IMR-90 (cell line): ENCODE results near the gene SLC9A6. TPM values are rescaled to one million over a fixed set of nuclear protein-coding genes. Genes with fewer than 3 reads are reported as not detected.

ENCODE experiments used
- ATAC-seq: fragments of 200-7000 bp; cut with Tn5 transposase; 2 replicates; pipeline ENCODE4 v1.9.1; 2020; ENCODE audit warnings: low read depth, mild to moderate bottlenecking, moderate library complexity
- BruUV-seq: library from RNA; stranded (reverse); fragments of 400-500 nt; replicated peaks from 2 replicates; lab custom pipeline; 2021; lab: Mats Ljungman, UMichigan
- CTCF ChIA-PET: fragments of 300-600 bp; formaldehyde crosslinking; extraction: SDS; loops from one replicate; lab custom pipeline; 2021; ENCODE audit warnings: antibody characterized with exemption; lab: Yijun Ruan, JAX
- POLR2A ChIA-PET: fragments of 300-600 bp; sonication (Branson Sonifier 250); formaldehyde crosslinking; loops from one replicate; lab custom pipeline; 2022; ENCODE audit warnings: antibody characterized with exemption; ENCODE audit not compliant: unreplicated experiment; lab: Charles Lee
- DNase-seq: peaks from one replicate; pipeline ENCODE4 v3.0.0; 2013
- H2AFZ ChIP-seq: replicated peaks from 2 replicates; pipeline ENCODE3; 2013; ENCODE audit warnings: low read length, mild to moderate bottlenecking; ENCODE audit not compliant: poor library complexity
- H2AK5ac ChIP-seq: 2 replicates; pipeline ENCODE4 v1.6.1; 2013; ENCODE audit warnings: low read depth, low read length, inconsistent platforms
- H2AK9ac ChIP-seq: replicated peaks from 2 replicates; pipeline ENCODE3; 2013; ENCODE audit warnings: mild to moderate bottlenecking, low read depth, low read length, moderate library complexity; ENCODE audit not compliant: poor library complexity
- H2BK120ac ChIP-seq: 2 replicates; pipeline ENCODE4 v1.6.1; 2013; ENCODE audit warnings: low read depth, low read length, inconsistent platforms
- H2BK15ac ChIP-seq: 3 replicates; pipeline ENCODE4 v1.6.1; 2013; ENCODE audit warnings: low read depth, low read length, inconsistent platforms
- H2BK20ac ChIP-seq: 2 replicates; pipeline ENCODE4 v1.6.1; 2013; ENCODE audit warnings: low read depth, mild to moderate bottlenecking, inconsistent platforms, low read length, moderate library complexity
- H2BK5ac ChIP-seq: 2 replicates; pipeline ENCODE4 v1.6.1; 2013; ENCODE audit warnings: mild to moderate bottlenecking, low read depth, low read length, inconsistent platforms; ENCODE audit not compliant: poor library complexity, severe bottlenecking
- H3K14ac ChIP-seq: replicated peaks from 2 replicates; pipeline ENCODE4 v1.6.1; 2013; ENCODE audit warnings: low read depth, low read length, inconsistent platforms
- H3K18ac ChIP-seq: 2 replicates; pipeline ENCODE4 v1.6.1; 2013; ENCODE audit warnings: low read depth, low read length, control low read depth
- H3K23ac ChIP-seq: 2 replicates; pipeline ENCODE4 v1.6.1; 2013; ENCODE audit warnings: low read depth, low read length, inconsistent platforms
- H3K27ac ChIP-seq: 2 replicates; pipeline ENCODE4 v1.5.1; 2013; ENCODE audit warnings: mild to moderate bottlenecking, control low read depth, low read length; ENCODE audit not compliant: insufficient read depth
- H3K27me3 ChIP-seq: 2 replicates; pipeline ENCODE4 v1.6.1; 2013; ENCODE audit warnings: low read length; ENCODE audit not compliant: control insufficient read depth, insufficient read depth
- H3K36me3 ChIP-seq: 2 replicates; pipeline ENCODE4 v1.6.1; 2013; ENCODE audit warnings: low read length, mixed read lengths; ENCODE audit not compliant: control insufficient read depth, insufficient read depth
- H3K4ac ChIP-seq: 2 replicates; pipeline ENCODE4 v1.6.1; 2013; ENCODE audit warnings: low read depth, low read length, inconsistent platforms
- H3K4me1 ChIP-seq: 2 replicates; pipeline ENCODE4 v1.6.1; 2013; ENCODE audit warnings: low read length, mixed read lengths; ENCODE audit not compliant: control insufficient read depth, insufficient read depth
- H3K4me2 ChIP-seq: 2 replicates; pipeline ENCODE4 v1.6.1; 2013; ENCODE audit warnings: low read depth, mild to moderate bottlenecking, control low read depth, low read length, moderate library complexity
- H3K4me3 ChIP-seq: 2 replicates; pipeline ENCODE4 v1.5.1; 2013; ENCODE audit warnings: low read depth, mild to moderate bottlenecking, control low read depth, low read length, moderate library complexity; ENCODE audit not compliant: insufficient read depth
- H3K56ac ChIP-seq: 2 replicates; pipeline ENCODE4 v1.6.1; 2013; ENCODE audit warnings: low read length, inconsistent platforms; ENCODE audit not compliant: insufficient read depth; ENCODE audit errors: extremely low read depth
- H3K79me1 ChIP-seq, 2 experiments: 2 replicates each; pipeline ENCODE4 v1.6.1; 2013; ENCODE audit warnings: low read length in 2 of 2, inconsistent platforms in 1 of 2, low read depth in 1 of 2
- H3K9ac ChIP-seq: 2 replicates; pipeline ENCODE4 v1.6.1; 2013; ENCODE audit warnings: low read depth, low read length, control low read depth
- H3K9me1 ChIP-seq: 2 replicates; pipeline ENCODE4 v1.6.1; 2013; ENCODE audit warnings: low read length, inconsistent platforms; ENCODE audit not compliant: insufficient read depth
- H3K9me3 ChIP-seq: 2 replicates; pipeline ENCODE4 v1.6.1; 2013; ENCODE audit warnings: low read length; ENCODE audit not compliant: control insufficient read depth, insufficient read depth
- H4K20me1 ChIP-seq: 2 replicates; pipeline ENCODE4 v1.6.1; 2013; ENCODE audit warnings: low read length, inconsistent platforms; ENCODE audit not compliant: insufficient read depth
- H4K5ac ChIP-seq: 2 replicates; pipeline ENCODE4 v1.6.1; 2013; ENCODE audit warnings: mild to moderate bottlenecking, low read depth, low read length, control low read depth
- H4K8ac ChIP-seq, 2 experiments: 2 replicates each; pipeline ENCODE4 v1.6.1; 2013; ENCODE audit warnings: low read depth in 2 of 2, low read length in 2 of 2, control low read depth in 1 of 2, inconsistent platforms in 1 of 2
- H4K91ac ChIP-seq: 2 replicates; pipeline ENCODE4 v1.6.1; 2013; ENCODE audit warnings: low read depth, low read length, inconsistent platforms; ENCODE audit not compliant: insufficient read depth
- FOS ChIP-seq: fragments of 150-350 bp; IDR thresholded peaks from 2 replicates; pipeline ENCODE4 v1.6.1; 2016; ENCODE audit warnings: low read depth, low read length
- MAZ ChIP-seq: IDR thresholded peaks from 2 replicates; pipeline ENCODE4 v1.6.1; 2012; ENCODE audit warnings: low read depth, mild to moderate bottlenecking, low read length, improper control_type of control experiment, moderate library complexity, borderline replicate concordance
- POLR2A ChIP-seq: IDR thresholded peaks from 2 replicates; pipeline ENCODE4 v1.6.1; 2012; ENCODE audit warnings: mild to moderate bottlenecking, low read depth, low read length
- RAD21 ChIP-seq: IDR thresholded peaks from 2 replicates; pipeline ENCODE4 v1.6.1; 2012; ENCODE audit warnings: low read length, improper control_type of control experiment
- RCOR1 ChIP-seq: IDR thresholded peaks from 2 replicates; pipeline ENCODE4 v1.6.1; 2012; ENCODE audit warnings: mild to moderate bottlenecking, low read length, improper control_type of control experiment; ENCODE audit not compliant: insufficient replicate concordance
- WGBS, 2 experiments: methylation state at CpG; one replicate each; pipeline versions ENCODE4 v1.1.5 to v1.1.7; 2013; ENCODE audit warnings: missing lambda C conversion rate in 2 of 2; ENCODE audit not compliant: insufficient read length in 1 of 2; ENCODE audit errors: extremely low coverage in 2 of 2; 5-methylcytosine and 5-hydroxymethylcytosine counted together
- dilution Hi-C: fragments of 300-500 bp; cut with HindIII; formaldehyde crosslinking; loops from one replicate; pipeline ENCODE4 v1.14.3; 2018; ENCODE audit warnings: low sequenced_read_pairs; ENCODE audit not compliant: unreplicated experiment
- in situ Hi-C: fragments of 300-500 bp; cut with MboI; formaldehyde crosslinking; loops from 3 replicates; pipeline ENCODE4 v1.14.3; 2019; ENCODE audit warnings: low sequenced_read_pairs, inconsistent platforms, mixed read lengths
- intact Hi-C: fragments of 100-400 bp; cut with micrococcal nuclease; formaldehyde crosslinking; loops from 2 replicates; pipeline ENCODE4 v1.10.0; 2022
- polyA plus RNA-seq, 3 experiments: library from polyadenylated mRNA; depleted of rRNA; stranded (reverse); fragments of >200 nt; gene quantifications; 2 replicates each; pipeline ENCODE4 v1.2.3, GENCODE V29; 2012; ENCODE audit warnings: low replicate concordance in 1 of 3
- total RNA-seq: library from RNA; depleted of rRNA; stranded (reverse); fragments of >200 nt; gene quantifications from 2 replicates; pipeline ENCODE4 v1.2.3, GENCODE V29; 2012

SLC9A6 gene
- total and polyA plus RNA-seq, 2 of the 4 experiments (the other 2 are of a cell fraction), result 6.9 to 19.0 TPM

- Histone ChIP-seq H3K23ac (no peak overlapping the region), H3K9ac (no peak overlapping the region), H3K56ac (no peak overlapping the region), H3K9me1 (no peaks in the 10 kb centered on the region), H4K8ac (no peak overlapping the region), H3K4me2 (no peak overlapping the region), H3K27me3 (no peaks in the 10 kb centered on the region), H3K18ac (no peak overlapping the region), H4K5ac (no peak overlapping the region), H3K14ac (no peak overlapping the region), H2AK5ac (no peak overlapping the region), H3K4me3 (no peak overlapping the region), H4K20me1 (no peaks in the 10 kb centered on the region), H2BK120ac (no peak overlapping the region), H3K79me1 (no peaks in the 10 kb centered on the region), H2BK20ac (no peak overlapping the region), H2BK5ac (no peak overlapping the region), H3K27ac (no peak overlapping the region), H2BK15ac (no peak overlapping the region), H2AFZ (no peak overlapping the region), H4K91ac (no peak overlapping the region), H3K36me3 (no peaks in the 10 kb centered on the region), H3K4me1 (no peaks in the 10 kb centered on the region), H3K9me3 (no peaks in the 10 kb centered on the region), H3K4ac (no peak overlapping the region), H2AK9ac (no peak overlapping the region)
- dilution Hi-C loops, result no loop called here
- in situ Hi-C loops, result no loop called here
- no peak for TF ChIP-seq RAD21
- TF ChIP-seq RCOR1, result no peak
- no peak for TF ChIP-seq POLR2A
- TF ChIP-seq FOS, result no peak
- no peak for TF ChIP-seq MAZ
- no CpG with 5 or more reads among the region's 2 CpGs for WGBS, 2 experiments
- intact Hi-C loops, result no loop called here
- no peak for ATAC-seq
- no peak for DNase-seq
- CTCF ChIA-PET, result no interaction called here
- POLR2A ChIA-PET, result no interaction called here
- no TSS peak for BruUV-seq
These were observed 40.7 kb upstream of the SLC9A6 start for GRCh38 chrX:135944486-135944885.
